ENCODE data around the gene FZD10.

DNA sequence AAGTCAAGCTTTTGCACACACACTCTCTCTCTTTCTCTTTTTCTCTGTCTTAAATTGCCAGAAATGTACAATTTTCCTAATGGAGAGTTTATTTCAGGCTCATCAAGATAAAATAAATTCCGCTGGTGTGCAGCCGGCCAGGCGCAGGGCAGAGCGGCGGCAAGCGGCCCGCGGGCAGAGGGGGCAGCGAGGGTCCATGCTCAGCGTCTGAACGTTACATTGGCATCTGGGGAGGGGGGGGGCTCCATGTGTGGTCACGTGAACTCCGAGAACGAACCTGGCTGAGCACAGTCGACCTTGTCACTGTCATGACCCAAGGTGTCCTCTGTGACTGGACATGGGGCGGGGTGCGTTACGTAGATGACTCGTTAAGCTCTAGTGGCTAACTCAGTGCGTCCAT lies 23.8 kb upstream of the FZD10 start:
- TF ChIP-seq, protein P1, sequence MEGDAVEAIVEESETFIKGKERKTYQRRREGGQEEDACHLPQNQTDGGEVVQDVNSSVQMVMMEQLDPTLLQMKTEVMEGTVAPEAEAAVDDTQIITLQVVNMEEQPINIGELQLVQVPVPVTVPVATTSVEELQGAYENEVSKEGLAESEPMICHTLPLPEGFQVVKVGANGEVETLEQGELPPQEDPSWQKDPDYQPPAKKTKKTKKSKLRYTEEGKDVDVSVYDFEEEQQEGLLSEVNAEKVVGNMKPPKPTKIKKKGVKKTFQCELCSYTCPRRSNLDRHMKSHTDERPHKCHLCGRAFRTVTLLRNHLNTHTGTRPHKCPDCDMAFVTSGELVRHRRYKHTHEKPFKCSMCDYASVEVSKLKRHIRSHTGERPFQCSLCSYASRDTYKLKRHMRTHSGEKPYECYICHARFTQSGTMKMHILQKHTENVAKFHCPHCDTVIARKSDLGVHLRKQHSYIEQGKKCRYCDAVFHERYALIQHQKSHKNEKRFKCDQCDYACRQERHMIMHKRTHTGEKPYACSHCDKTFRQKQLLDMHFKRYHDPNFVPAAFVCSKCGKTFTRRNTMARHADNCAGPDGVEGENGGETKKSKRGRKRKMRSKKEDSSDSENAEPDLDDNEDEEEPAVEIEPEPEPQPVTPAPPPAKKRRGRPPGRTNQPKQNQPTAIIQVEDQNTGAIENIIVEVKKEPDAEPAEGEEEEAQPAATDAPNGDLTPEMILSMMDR (IDR thresholded peaks at IDR 0.05), result no peak
- no peak for TF ChIP-seq POLR2AphosphoS5 (IDR thresholded peaks at IDR 0.05)
- TF ChIP-seq EP300 (IDR thresholded peaks at IDR 0.05), result no peak

Measured in suprapubic skin (tissue), 4 donors.